CD4-positive, alpha-beta memory T cell (primary cell): ENCODE results near the gene HNMT. TPM values are rescaled to one million over a fixed set of nuclear protein-coding genes. Genes with fewer than 3 reads are reported as not detected.
"Not testable (repeated sequence)": the region's sequence is repeated elsewhere in the genome, so short reads cannot be mapped to it uniquely, and the experiment has no call there.

Experiments used
- CTCF ChIA-PET: fragments of 350-600 bp; sonication (Branson Sonifier 250); formaldehyde crosslinking; loops from one replicate; lab custom pipeline; 2021; ENCODE audit warnings: inconsistent platforms; ENCODE audit not compliant: partially characterized antibody; lab: Charles Lee
- POLR2A ChIA-PET: fragments of 350-600 bp; sonication (Branson Sonifier 250); formaldehyde crosslinking; loops from one replicate; lab custom pipeline; 2021; ENCODE audit not compliant: partially characterized antibody; lab: Charles Lee
- DNase-seq, 5 donors: peaks; one replicate each; pipeline versions ENCODE4 v3.0.0 to v3.0.0-alpha.2; 2020 to 2022; ENCODE audit warnings: mixed read lengths in 1 of 5
- H3K27ac ChIP-seq: one replicate; pipeline ENCODE4 v1.7.0; 2013; ENCODE audit warnings: low read depth, low read length
- H3K27me3 ChIP-seq: 2 replicates; pipeline ENCODE4 v1.7.0; 2013; ENCODE audit warnings: mild to moderate bottlenecking, low read length, moderate library complexity; ENCODE audit not compliant: insufficient read depth
- H3K36me3 ChIP-seq: 2 replicates; pipeline ENCODE4 v1.7.0; 2013; ENCODE audit warnings: mild to moderate bottlenecking, low read length, moderate library complexity; ENCODE audit not compliant: insufficient read depth
- H3K4me1 ChIP-seq: 2 replicates; pipeline ENCODE4 v1.7.0; 2013; ENCODE audit warnings: mild to moderate bottlenecking, low read length, moderate library complexity; ENCODE audit not compliant: insufficient read depth
- H3K4me3 ChIP-seq, 2 donors: one replicate each; pipeline ENCODE4 v1.7.0; 2013; ENCODE audit warnings: low read length in 2 of 2, mild to moderate bottlenecking in 1 of 2
- H3K9me3 ChIP-seq, 2 donors: one replicate each; pipeline ENCODE4 v1.7.0; 2013; ENCODE audit warnings: low read length in 2 of 2, control low read depth in 1 of 2; ENCODE audit not compliant: control insufficient read depth in 1 of 2
- H3K27ac Mint-ChIP-seq, 7 donors: one replicate each; pipeline ENCODE4 v1.8.0; 2020 to 2021; ENCODE audit warnings: mixed read lengths in 7 of 7, mild to moderate bottlenecking in 6 of 7, inconsistent platforms in 3 of 7, moderate library complexity in 3 of 7
- H3K27me3 Mint-ChIP-seq, 2 donors: one replicate each; pipeline ENCODE4 v1.8.0; 2020 to 2021; ENCODE audit warnings: mixed read lengths in 2 of 2
- H3K36me3 Mint-ChIP-seq, 2 donors: one replicate each; pipeline ENCODE4 v1.8.0; 2020 to 2021; ENCODE audit warnings: mixed read lengths in 2 of 2, inconsistent platforms in 1 of 2, mild to moderate bottlenecking in 1 of 2
- H3K4me1 Mint-ChIP-seq, 4 donors: one replicate each; pipeline ENCODE4 v1.8.0; 2020 to 2021; ENCODE audit warnings: mixed read lengths in 4 of 4, mild to moderate bottlenecking in 1 of 4
- H3K4me3 Mint-ChIP-seq, 8 donors: one replicate each; pipeline ENCODE4 v1.8.0; 2020 to 2021; ENCODE audit warnings: mixed read lengths in 8 of 8, mild to moderate bottlenecking in 7 of 8, moderate library complexity in 6 of 8, inconsistent platforms in 3 of 8
- H3K9me3 Mint-ChIP-seq, 8 donors: one replicate each; pipeline ENCODE4 v1.8.0; 2020 to 2021; ENCODE audit warnings: mixed read lengths in 8 of 8, mild to moderate bottlenecking in 5 of 8, inconsistent platforms in 3 of 8, moderate library complexity in 1 of 8
- intact Hi-C: fragments of 100-400 bp; cut with micrococcal nuclease; formaldehyde crosslinking; loops from one replicate; pipeline ENCODE4 v1.15.1; 2023
- polyA plus RNA-seq, 2 donors: library from polyadenylated mRNA; unstranded; fragments of 300-500 nt; fragmentation: Illumina TruSeq; gene quantifications; one replicate each; pipeline ENCODE4 v1.2.3, GENCODE V29; 2021
- total RNA-seq, 2 experiments: library from RNA; stranded (reverse); gene quantifications; one replicate each; pipeline ENCODE4 v1.2.3, GENCODE V29; 2021

The HNMT gene
- total and polyA plus RNA-seq, 4 experiments from 2014 or later, result 0.32 to 1.1 TPM; not detected in 2

DNA sequence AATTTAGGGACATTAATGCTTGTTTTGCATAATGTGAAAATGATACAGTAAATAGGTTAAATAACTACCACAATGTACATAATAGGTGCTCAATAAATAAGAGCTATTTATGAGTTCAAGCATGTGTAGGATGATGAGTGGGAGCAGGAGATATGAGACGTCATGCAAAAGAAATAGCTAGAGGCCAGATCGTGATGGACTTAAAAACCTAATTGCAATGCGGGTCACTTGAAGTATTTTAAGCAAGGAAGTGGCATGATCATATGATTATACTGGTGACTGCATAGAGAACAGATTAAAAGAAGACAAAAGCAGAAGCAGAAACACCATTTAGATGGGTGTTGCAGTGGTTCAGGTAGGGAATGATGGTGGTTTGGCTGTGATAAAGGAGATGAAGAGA, 78.0 kb downstream of the HNMT start:
- no peak overlapping the region for H3K27ac ChIP-seq
- H3K4me1 ChIP-seq, result no peaks in the 10 kb centered on the region
- POLR2A ChIA-PET, result no interaction called here
- intact Hi-C loops, result no loop called here
- Mint-ChIP-seq H3K4me1 (no peaks in the 10 kb centered on the region), H3K36me3 (no peaks in the 10 kb centered on the region), H3K27ac (no peak overlapping the region), H3K27me3 (no peaks in the 10 kb centered on the region), H3K4me3 (no peak overlapping the region), H3K9me3 (peaks cover 0 to 10% (median 5%) of the 10 kb centered on the region in 8 donors)
- no peaks in the 10 kb centered on the region for H3K9me3 ChIP-seq
- DNase-seq, result no peak
- H3K36me3 ChIP-seq, result no peaks in the 10 kb centered on the region
- CTCF ChIA-PET, result no interaction called here
- no peaks in the 10 kb centered on the region for H3K27me3 ChIP-seq
- H3K4me3 ChIP-seq, result no peak overlapping the region

DNA sequence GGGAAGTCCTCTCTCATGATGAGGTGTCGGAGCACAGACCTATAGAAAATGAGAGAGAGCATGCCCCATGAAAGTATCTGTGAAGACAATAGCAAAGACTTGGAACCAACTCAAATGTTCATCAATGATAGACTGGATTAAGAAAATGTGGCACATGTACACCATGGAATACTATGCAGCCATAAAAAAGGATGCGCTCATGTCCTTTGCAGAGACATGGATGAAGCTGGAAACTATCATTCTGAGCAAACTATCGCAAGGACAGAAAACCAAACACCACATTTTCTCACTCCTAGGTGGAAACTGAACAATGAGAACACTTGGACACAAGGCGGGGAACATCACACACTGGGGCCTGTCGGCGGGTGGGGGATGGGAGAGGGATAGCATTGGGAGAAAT, 79.3 kb downstream of the HNMT start:
- H3K27me3 Mint-ChIP-seq, H3K4me3 Mint-ChIP-seq, H3K27ac ChIP-seq, H3K4me3 ChIP-seq, H3K36me3 ChIP-seq, intact Hi-C loops, H3K27me3 ChIP-seq, POLR2A ChIA-PET, CTCF ChIA-PET, H3K36me3 Mint-ChIP-seq, DNase-seq, H3K9me3 Mint-ChIP-seq, H3K4me1 ChIP-seq, H3K9me3 ChIP-seq, H3K27ac Mint-ChIP-seq, H3K4me1 Mint-ChIP-seq: not testable (repeated sequence)

DNA sequence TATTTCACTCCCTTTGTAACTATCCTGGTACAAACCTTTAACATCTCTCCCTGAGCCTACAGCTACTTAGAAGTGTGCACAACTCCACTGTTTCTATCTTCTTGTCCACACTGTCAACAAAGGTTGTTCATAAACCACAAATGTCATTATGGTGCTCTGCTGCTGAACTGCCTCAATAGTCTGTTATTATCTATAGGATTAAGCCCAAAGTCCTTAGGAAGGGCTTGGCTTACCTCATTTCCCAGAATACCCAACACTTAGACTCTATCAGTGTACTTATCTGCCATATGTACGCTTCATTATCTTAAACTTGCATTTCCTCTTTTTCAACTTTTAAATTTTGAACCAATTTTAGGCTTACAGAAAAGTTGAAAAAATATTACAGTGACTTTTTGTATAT, 94.2 kb downstream of the HNMT start:
- intact Hi-C loops, result no loop called here
- H3K36me3 Mint-ChIP-seq, result no peaks in the 10 kb centered on the region

DNA sequence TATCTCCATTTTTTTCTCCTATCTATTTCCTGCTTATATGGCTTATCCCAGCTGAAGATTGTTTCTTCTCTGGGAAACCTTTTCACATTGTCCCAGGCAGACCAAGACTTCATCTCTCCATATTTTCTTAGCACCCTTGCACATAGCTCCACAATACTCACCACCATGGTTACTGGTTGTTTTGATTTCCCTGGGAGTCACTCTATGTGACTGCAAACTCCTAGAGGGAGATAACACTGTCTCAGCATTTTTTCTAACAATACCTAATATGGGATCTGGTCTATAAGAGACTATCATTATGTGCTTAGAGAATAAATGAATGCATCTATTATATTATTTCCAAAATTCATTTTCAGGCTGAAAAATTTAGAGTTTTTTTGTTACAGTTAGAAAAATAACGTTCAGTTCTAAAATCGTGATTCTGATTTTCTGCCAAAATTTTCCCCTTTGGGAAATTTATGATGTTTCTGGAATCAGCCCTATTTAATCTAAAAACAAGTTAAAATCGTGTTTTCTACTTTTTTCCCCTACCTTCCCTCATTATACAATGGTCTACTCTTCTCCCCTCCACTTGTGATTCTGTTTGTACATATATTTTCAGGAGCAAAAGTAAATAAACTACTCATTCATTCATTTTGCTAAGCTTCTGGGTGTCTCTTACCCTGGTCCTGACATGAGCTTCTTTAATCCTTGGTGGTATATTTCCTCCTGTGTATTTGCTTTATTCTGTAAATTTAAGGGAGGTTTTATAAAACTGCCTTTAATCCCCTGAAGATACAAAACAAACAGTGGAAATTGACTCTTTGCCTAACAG, 95.4 kb downstream of the HNMT start:
- H3K9me3 Mint-ChIP-seq, result peaks cover 0 to 4% (median 0%) of the 10 kb centered on the region in 8 donors
- POLR2A ChIA-PET, result no interaction called here
- H3K36me3 Mint-ChIP-seq, result no peaks in the 10 kb centered on the region

More for the DNA sequence above, 94.2 kb downstream of the HNMT start:
- Histone ChIP-seq H3K27me3 (no peaks in the 10 kb centered on the region), H3K27ac (no peak overlapping the region), H3K36me3 (no peaks in the 10 kb centered on the region), H3K9me3 (no peaks in the 10 kb centered on the region), H3K4me3 (no peak overlapping the region), H3K4me1 (no peaks in the 10 kb centered on the region)
- peaks cover 0 to 4% (median 0%) of the 10 kb centered on the region in 8 donors for H3K9me3 Mint-ChIP-seq
- no peak overlapping the region for H3K27ac Mint-ChIP-seq
- no peaks in the 10 kb centered on the region for H3K4me1 Mint-ChIP-seq
- CTCF ChIA-PET, result no interaction called here
- DNase-seq, result no peak
- H3K4me3 Mint-ChIP-seq, result no peak overlapping the region
- no peaks in the 10 kb centered on the region for H3K27me3 Mint-ChIP-seq
- POLR2A ChIA-PET, result no interaction called here

DNA sequence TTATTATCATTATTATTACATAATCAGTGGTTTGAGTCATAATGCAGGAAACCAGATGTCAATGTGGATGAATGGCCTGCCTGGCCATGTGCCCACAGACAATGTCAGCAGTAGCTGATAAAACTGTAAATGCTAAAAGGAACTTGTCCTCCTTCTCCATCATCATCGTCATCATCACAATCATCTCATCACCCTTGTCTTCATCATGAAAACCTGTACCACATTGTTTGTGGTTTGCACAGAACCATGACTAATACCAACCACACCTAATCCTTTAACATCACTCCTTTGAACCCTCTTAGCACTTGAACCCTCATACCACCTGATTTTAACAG, 96.0 kb downstream of the HNMT start:
- Histone ChIP-seq H3K4me1 (no peaks in the 10 kb centered on the region), H3K9me3 (no peaks in the 10 kb centered on the region), H3K36me3 (no peaks in the 10 kb centered on the region), H3K27ac (no peak overlapping the region), H3K4me3 (no peak overlapping the region), H3K27me3 (no peaks in the 10 kb centered on the region)
- intact Hi-C loops, result no loop called here
- Mint-ChIP-seq H3K4me1 (no peaks in the 10 kb centered on the region), H3K9me3 (peaks cover 0 to 4% (median 0%) of the 10 kb centered on the region in 8 donors), H3K4me3 (no peak overlapping the region), H3K36me3 (no peaks in the 10 kb centered on the region), H3K27me3 (no peaks in the 10 kb centered on the region), H3K27ac (no peak overlapping the region)
- no peak for DNase-seq
- ChIA-PET CTCF (no interaction called here), POLR2A (no interaction called here)

More for the DNA sequence above, 95.4 kb downstream of the HNMT start:
- intact Hi-C loops, result no loop called here
- DNase-seq, result no peak
- no peaks in the 10 kb centered on the region for H3K4me1 ChIP-seq
- no peaks in the 10 kb centered on the region for H3K27me3 ChIP-seq
- H3K27ac ChIP-seq, result no peak overlapping the region
- H3K9me3 ChIP-seq, result no peaks in the 10 kb centered on the region
- no peak overlapping the region for H3K27ac Mint-ChIP-seq
- CTCF ChIA-PET, result no interaction called here
- no peaks in the 10 kb centered on the region for H3K36me3 ChIP-seq
- no peak overlapping the region for H3K4me3 ChIP-seq
- no peaks in the 10 kb centered on the region for H3K27me3 Mint-ChIP-seq
- no peak overlapping the region for H3K4me3 Mint-ChIP-seq
- H3K4me1 Mint-ChIP-seq, result no peaks in the 10 kb centered on the region

DNA sequence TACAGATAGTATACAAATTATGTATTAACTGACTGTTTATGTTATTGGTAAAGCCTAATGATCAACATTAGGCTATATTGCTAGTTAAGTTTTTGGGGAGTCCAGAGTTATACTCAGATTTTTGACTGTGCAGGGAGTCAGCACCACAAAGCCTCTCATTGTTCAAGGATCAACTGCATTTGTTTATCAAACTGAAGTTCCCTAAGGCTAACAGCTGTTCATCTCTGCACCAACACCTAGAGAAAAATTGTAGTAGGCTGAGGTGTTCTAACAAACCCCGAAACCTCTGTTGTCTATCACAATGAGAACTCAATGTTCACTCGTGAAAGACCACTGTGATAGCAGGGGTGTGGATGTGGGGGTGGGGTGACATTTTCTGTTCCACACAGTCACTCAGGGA, 97.7 kb downstream of the HNMT start:
- intact Hi-C loops, result no loop called here
- no peak overlapping the region for H3K27ac ChIP-seq
- H3K27me3 Mint-ChIP-seq, result no peaks in the 10 kb centered on the region
- no peak overlapping the region for H3K4me3 ChIP-seq
- no peak overlapping the region for H3K4me3 Mint-ChIP-seq
- H3K27ac Mint-ChIP-seq, result no peak overlapping the region
- H3K9me3 ChIP-seq, result no peaks in the 10 kb centered on the region
- POLR2A ChIA-PET, result no interaction called here
- CTCF ChIA-PET, result no interaction called here
- H3K4me1 Mint-ChIP-seq, result no peaks in the 10 kb centered on the region
- H3K4me1 ChIP-seq, result no peaks in the 10 kb centered on the region
- no peaks in the 10 kb centered on the region for H3K27me3 ChIP-seq
- no peak for DNase-seq
- H3K9me3 Mint-ChIP-seq, result peaks cover 0 to 2% (median 0%) of the 10 kb centered on the region in 8 donors
- no peaks in the 10 kb centered on the region for H3K36me3 ChIP-seq
- no peaks in the 10 kb centered on the region for H3K36me3 Mint-ChIP-seq

DNA sequence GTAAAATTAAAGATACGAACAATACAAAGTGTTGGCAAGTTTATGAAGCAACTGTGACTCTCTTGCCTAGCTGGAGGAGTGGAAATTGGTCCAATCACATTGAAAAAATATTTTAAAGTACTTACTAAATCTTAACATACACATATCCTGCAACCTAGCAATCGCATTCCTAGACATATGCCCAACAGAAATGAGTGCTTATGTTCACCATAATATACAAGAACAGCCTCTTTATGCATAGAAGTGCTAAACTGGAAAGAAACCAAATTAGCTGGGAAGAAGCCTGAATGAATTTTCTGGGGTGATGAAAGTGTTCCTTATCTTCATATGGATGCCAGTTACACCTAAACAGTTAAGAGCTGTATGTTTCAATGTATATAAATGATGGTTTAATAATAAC, 98.9 kb downstream of the HNMT start:
- intact Hi-C loops, result no loop called here
- POLR2A ChIA-PET, result no interaction called here
- H3K4me3 Mint-ChIP-seq, result no peak overlapping the region
- no peak for DNase-seq
- Histone ChIP-seq H3K4me1 (no peaks in the 10 kb centered on the region), H3K4me3 (no peak overlapping the region), H3K27ac (no peak overlapping the region), H3K27me3 (no peaks in the 10 kb centered on the region), H3K36me3 (no peaks in the 10 kb centered on the region), H3K9me3 (no peaks in the 10 kb centered on the region)
- no peaks in the 10 kb centered on the region for H3K27me3 Mint-ChIP-seq
- no peaks in the 10 kb centered on the region for H3K36me3 Mint-ChIP-seq
- CTCF ChIA-PET, result no interaction called here
- H3K9me3 Mint-ChIP-seq, result no peaks in the 10 kb centered on the region
- H3K27ac Mint-ChIP-seq, result no peak overlapping the region
- H3K4me1 Mint-ChIP-seq, result no peaks in the 10 kb centered on the region
